Peyer's patch (tissue), 4 donors: ENCODE results near the gene KCNQ1.

Source experiments
- CTCF ChIP-seq, 6 experiments: fragments of 450-650 bp in 4 of 6; fragments of 200-600 bp in 2 of 6; sonication (generic) in 1 of 6; IDR thresholded peaks; one replicate each; pipeline ENCODE4 v1.5.1; 2017 to 2019; ENCODE audit warnings: antibody characterized with exemption in 6 of 6, mild to moderate bottlenecking in 3 of 6, moderate library complexity in 1 of 6
- POLR2A ChIP-seq, 2 donors: fragments of 450-650 bp; IDR thresholded peaks; one replicate each; pipeline ENCODE4 v1.5.1; 2017; ENCODE audit warnings: antibody characterized with exemption in 2 of 2, mild to moderate bottlenecking in 2 of 2, moderate library complexity in 2 of 2

- no peak for TF ChIP-seq POLR2A (IDR thresholded peaks at IDR 0.05)
- TF ChIP-seq CTCF (IDR thresholded peaks at IDR 0.05): no peak
Observed at GRCh38 chr11:2878782-2879181, 434.0 kb downstream of the KCNQ1 start.
